Right lobe of liver (tissue), 6 donors: ENCODE measurements around the gene PMEL. TPM values are rescaled to one million over a fixed set of nuclear protein-coding genes. Genes with fewer than 3 reads are reported as not detected.

ENCODE experiments used
- ATAC-seq, 4 donors: fragments of 200-7000 bp; cut with Tn5 transposase; one replicate each; pipeline ENCODE4 v1.9.1; 2020; ENCODE audit warnings: mild to moderate bottlenecking in 4 of 4, moderate library complexity in 4 of 4
- DNase-seq, 3 donors: peaks; one replicate each; pipeline ENCODE4 v3.0.0-alpha.2; 2020
- H3K27ac ChIP-seq, 3 donors: fragments of 200-600 bp; one replicate each; pipeline ENCODE4 v1.8.0; 2022
- H3K27me3 ChIP-seq, 2 donors: fragments of 200-600 bp; one replicate each; pipeline ENCODE4 v1.8.0; 2022
- H3K36me3 ChIP-seq, 4 donors: fragments of 200-600 bp; sonication (generic) in 1 of 4; one replicate each; pipeline versions ENCODE4 v1.5.1 to v1.8.0; 2017 to 2022; ENCODE audit warnings: control low read depth in 1 of 4
- H3K4me1 ChIP-seq, 4 donors: fragments of 200-600 bp; sonication (generic) in 1 of 4; one replicate each; pipeline versions ENCODE4 v1.5.1 to v1.8.0; 2017 to 2022; ENCODE audit warnings: control low read depth in 1 of 4
- H3K4me3 ChIP-seq, 3 donors: fragments of 200-600 bp; one replicate each; pipeline ENCODE4 v1.8.0; 2022
- H3K9me3 ChIP-seq, 4 donors: fragments of 200-600 bp; sonication (generic) in 1 of 4; one replicate each; pipeline versions ENCODE4 v1.5.1 to v1.8.0; 2017 to 2022; ENCODE audit warnings: control low read depth in 1 of 4
- CTCF ChIP-seq, 4 donors: fragments of 200-600 bp in 3 of 4; fragments of 450-650 bp in 1 of 4; IDR thresholded peaks; one replicate each; pipeline versions ENCODE4 v1.5.1 to v1.8.0; 2016 to 2022; ENCODE audit warnings: antibody characterized with exemption in 4 of 4, mild to moderate bottlenecking in 2 of 4
- POLR2A ChIP-seq: fragments of 450-650 bp; IDR thresholded peaks from one replicate; pipeline ENCODE4 v1.6.1; 2017; ENCODE audit warnings: antibody characterized with exemption, mild to moderate bottlenecking
- WGBS: methylation state at CpG from one replicate; pipeline ENCODE4 v1.1.6; 2018; ENCODE audit warnings: low coverage, low lambda C conversion rate; ENCODE audit not compliant: insufficient coverage; ENCODE audit errors: missing lambda C conversion rate; 5-methylcytosine and 5-hydroxymethylcytosine counted together
- intact Hi-C, 2 donors: fragments of 100-400 bp; cut with DNase I; formaldehyde crosslinking; loops; one replicate each; pipeline versions ENCODE4 v1.11.2 to v1.14.1; 2022
- total RNA-seq, 6 experiments: library from RNA; depleted of rRNA in 2 of 6; stranded (reverse); fragments of >200 nt in 2 of 6; fragmentation: NEBNext Ultra II Directional in 3 of 6; extraction: Animal tissue kit (Norgen Biotek cat#: 25700) in 3 of 6; gene quantifications; one replicate each; pipeline versions ENCODE4 v1.1.0 to v1.2.4, GENCODE V29; 2016 to 2023
- donor health status: DM: no; HTN: yes; CAD: no.
- donor health status: DM: no; HTN: no; CAD: no.
- donor health status: DM: no; HTN: no; CAD: no.
- donor health status: DM: no; HTN: yes; CAD: no.
- donor health status: DM: no; HTN: yes; CAD: no.

Gene PMEL
- total RNA-seq, 6 experiments from 2014 or later = 1.5 to 4.5 (median 2.7) TPM

DNA sequence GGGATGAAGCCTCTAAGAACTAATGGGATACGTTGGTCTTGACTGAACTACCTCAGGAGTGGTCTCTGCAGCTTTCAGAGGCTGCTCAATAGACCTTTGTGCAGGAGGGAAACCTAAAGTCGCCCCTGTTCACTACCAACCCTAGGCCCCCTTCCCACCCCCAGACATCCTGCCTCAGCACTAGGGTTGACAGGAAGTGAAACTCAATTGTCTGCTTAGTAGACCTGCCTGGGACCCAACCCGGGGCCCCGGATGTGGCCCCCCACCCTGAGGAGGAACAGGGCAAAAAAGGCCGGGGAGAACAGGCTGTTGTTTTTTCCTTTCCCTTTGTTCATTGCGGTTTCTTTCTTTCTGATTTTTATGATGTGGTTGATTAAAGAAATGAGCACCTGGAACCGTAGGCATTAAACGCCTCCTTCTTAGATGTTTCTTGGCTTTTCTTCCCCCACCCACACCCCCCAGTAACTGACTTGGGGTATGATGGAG lies 36.5 kb downstream of the PMEL start:
- WGBS = 29% methylated on average over 7 of the region's 8 CpGs
- Histone ChIP-seq H3K4me3 (no peak overlapping the region), H3K36me3 (no peaks in the 10 kb centered on the region), H3K27ac (no peak overlapping the region), H3K4me1 (peaks cover 0 to 16% (median 3%) of the 10 kb centered on the region in 4 donors), H3K9me3 (no peaks in the 10 kb centered on the region), H3K27me3 (no peaks in the 10 kb centered on the region)
- TF ChIP-seq CTCF (IDR thresholded peaks at IDR 0.05) = no peak
- TF ChIP-seq POLR2A = no peak
- intact Hi-C loops = no loop called here
- ATAC-seq (no peak), DNase-seq (peak in 2 of 3 donors; percentile 37 to 57)

- intact Hi-C loops = no loop called here
- H3K4me3 ChIP-seq = peak within 1 kb of the TSS; percentile 87 to 97 (median 96)
- WGBS = 8% methylated on average over 19 of the region's 49 CpGs
- H3K27me3 ChIP-seq = no peaks in the 10 kb centered on the region
- peak within 1 kb of the TSS; percentile 91 to 95 (median 93) for H3K27ac ChIP-seq
- H3K4me1 ChIP-seq = peaks cover 0 to 16% (median 3%) of the 10 kb centered on the region in 4 donors
- no peaks in the 10 kb centered on the region for H3K9me3 ChIP-seq
- DNase-seq (peak; percentile 88 to 94 (median 92)), ATAC-seq (peak; percentile 71 to 86 (median 81))
- H3K36me3 ChIP-seq = no peaks in the 10 kb centered on the region
- TF ChIP-seq POLR2A (peak; percentile 76), CTCF (IDR thresholded peaks at IDR 0.05) (no peak)
Observed at GRCh38 chr12:55927588-55928502, 38.0 kb downstream of the PMEL start, which contains the start of gene PYM1. Gene PYM1, minus strand, starts transcription at chr12:55927894. Its CDS starts 133 bp downstream, at chr12:55927761.

DNA sequence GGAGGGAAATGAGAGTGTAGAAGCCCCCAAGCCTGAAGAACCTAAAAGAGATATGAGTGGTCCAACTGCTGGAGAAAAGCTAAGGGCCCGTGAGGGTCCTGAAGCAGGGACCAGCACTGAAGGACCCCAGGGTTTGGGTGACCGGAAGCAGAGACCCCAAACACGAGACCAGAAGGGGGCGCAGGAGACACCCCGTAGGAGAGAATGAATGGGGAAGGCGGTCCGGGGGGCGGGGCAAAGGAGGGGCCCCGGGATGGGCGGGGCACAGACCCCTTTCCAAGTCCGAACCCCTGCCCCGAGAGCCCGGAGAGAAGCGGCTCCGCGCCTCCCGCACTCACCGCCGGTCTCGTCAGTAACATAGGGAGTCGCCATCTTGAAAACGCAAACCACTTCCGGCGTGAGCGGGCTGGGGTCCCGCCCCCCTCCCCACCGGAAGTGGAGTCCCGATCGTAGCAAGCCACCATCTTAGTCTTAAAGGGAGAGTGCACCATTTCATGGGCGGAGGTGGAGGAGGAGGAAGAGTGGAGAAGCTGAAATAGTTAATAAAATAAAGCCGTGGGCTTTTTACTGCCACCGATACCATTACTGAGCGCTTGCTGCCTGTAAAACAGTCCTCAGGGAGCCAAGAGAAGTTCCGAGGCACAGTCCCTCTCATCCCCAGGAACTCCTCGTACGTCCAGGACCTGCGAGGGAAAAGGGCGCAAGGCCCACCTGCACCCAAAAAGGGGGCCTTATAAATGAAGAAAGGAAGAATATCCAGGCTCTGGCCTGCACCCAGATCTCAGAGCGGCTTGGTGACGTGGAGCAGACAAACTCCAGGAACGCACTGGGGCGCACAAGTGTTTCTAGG lies 38.9 kb downstream of the PMEL start:
- H3K4me1 ChIP-seq = peaks cover 0 to 16% (median 3%) of the 10 kb centered on the region in 4 donors
- no peaks in the 10 kb centered on the region for H3K9me3 ChIP-seq
- H3K4me3 ChIP-seq = peak overlapping the region; percentile 87 to 97 (median 96)
- peak; percentile 86 to 90 (median 89) for DNase-seq
- H3K27me3 ChIP-seq = no peaks in the 10 kb centered on the region
- peak overlapping the region; percentile 91 to 95 (median 93) for H3K27ac ChIP-seq
- under 1% methylated on average over 36 of the region's 42 CpGs for WGBS
- peaks cover 0 to 5% (median 0%) of the 10 kb centered on the region in 4 donors for H3K36me3 ChIP-seq
- intact Hi-C loops = no loop called here
- ATAC-seq = peak; percentile 75 to 83 (median 80)
- peak; percentile 30 for TF ChIP-seq POLR2A
- peak; percentile 56 to 79 (median 66) for TF ChIP-seq CTCF (IDR thresholded peaks at IDR 0.05)
